ENCODE measurements around the gene NFIL3. TPM values are rescaled to one million over a fixed set of nuclear protein-coding genes. Genes with fewer than 3 reads are reported as not detected.

The NFIL3 gene
- total and polyA plus RNA-seq, 2 donors (not counting 1 experiment from before 2014, with no cell fraction given) = 2.7 to 14.3 TPM

DNA sequence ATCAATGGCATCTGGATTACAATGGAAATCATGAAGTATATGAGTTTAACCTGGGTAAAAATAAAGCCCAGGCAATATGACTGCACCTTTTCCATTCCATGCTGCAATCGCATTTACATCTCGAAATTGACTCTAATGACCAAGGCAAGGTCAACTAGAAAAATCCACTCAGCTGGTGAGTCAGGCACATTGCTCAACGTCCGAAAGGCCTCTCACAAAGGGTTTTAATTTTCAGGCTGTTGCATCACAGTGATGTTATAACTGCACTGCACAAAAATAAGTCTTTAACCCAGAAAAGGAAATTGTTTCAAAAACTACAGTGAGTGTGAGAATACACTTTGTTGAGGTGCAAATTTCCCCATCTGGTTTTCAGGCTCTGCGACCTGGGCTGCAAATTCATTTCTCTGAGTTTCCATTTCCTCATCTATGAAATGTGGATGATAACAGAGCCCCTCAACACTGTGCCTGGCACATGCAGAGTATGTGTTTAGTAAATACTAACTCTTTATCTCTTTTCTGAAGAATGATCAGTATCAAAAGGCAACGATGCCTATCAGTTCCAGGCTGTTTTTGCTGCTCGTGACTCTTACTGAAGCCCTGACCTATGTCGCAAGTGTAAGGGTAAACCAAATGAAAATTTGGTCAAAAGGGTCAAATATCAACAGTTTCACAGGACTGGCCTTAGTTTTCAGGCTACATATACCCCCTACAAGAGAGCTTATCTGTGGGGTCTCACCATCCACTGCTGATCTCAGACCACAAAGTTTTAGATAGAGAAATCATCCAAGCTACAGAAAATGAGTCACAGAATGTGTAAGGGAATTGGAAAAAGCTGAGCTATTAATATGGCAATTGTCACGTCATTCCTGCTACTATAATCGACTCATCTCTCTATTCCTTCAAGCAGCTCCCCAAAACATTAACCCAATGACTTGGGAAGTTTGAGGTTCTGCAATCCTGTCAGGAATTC, 4.1 kb downstream of the NFIL3 start:
- no peak overlapping the region for H3K27ac Mint-ChIP-seq
- no peak overlapping the region for H2AFZ ChIP-seq (ENCODE audit: insufficient read depth, low read depth, low read length, poor library complexity, severe bottlenecking)
- TF ChIP-seq CTCF (IDR thresholded peaks at IDR 0.05) = no peak
- no peak for TF ChIP-seq EZH2 (IDR thresholded peaks at IDR 0.05; ENCODE audit: borderline replicate concordance, insufficient read depth, low read depth, low read length, poor library complexity, severe bottlenecking)
- peaks cover 35 to 37% of the 10 kb centered on the region in 2 donors for H3K4me1 ChIP-seq (ENCODE audit: control insufficient read depth in 2 of 2, insufficient read depth in 2 of 2, low read length in 2 of 2)
- H4K20me1 ChIP-seq (ENCODE audit: control insufficient read depth, insufficient read depth, low read length, poor library complexity, severe bottlenecking) = peaks cover 25% of the 10 kb centered on the region
- no peaks in the 10 kb centered on the region for H3K9me3 Mint-ChIP-seq (ENCODE audit: insufficient read depth)
- no peak overlapping the region for H3K4me2 ChIP-seq (replicated peaks; ENCODE audit: low read depth, low read length, poor library complexity, severe bottlenecking)
- H3K4me3 Mint-ChIP-seq = no peak overlapping the region
- peaks cover 20% of the 10 kb centered on the region for H3K79me2 ChIP-seq (ENCODE audit: control insufficient read depth, insufficient read depth, low read length)
- no peak overlapping the region for H3K9ac ChIP-seq (ENCODE audit: low read length)
- H3K27ac ChIP-seq (ENCODE audit: low read length in 2 of 2) = no peak overlapping the region
- intact Hi-C loops (cut with micrococcal nuclease) = loop anchor here (2.0 to 5.0 kb wide), 5 partner anchors 212 to 307 kb away; no protein-coding TSS in a partner anchor
- ChIA-PET CTCF (interaction anchor here (0.7 kb wide), 1 partner anchor 505 kb away, joined by 3 read pairs; no protein-coding TSS in a partner anchor), POLR2A (no interaction called here)
- H3K27me3 ChIP-seq (replicated peaks in 1 of 4; ENCODE audit: control extremely low read depth in 1 of 4, control insufficient read depth in 3 of 4, insufficient read depth in 4 of 4, low read length in 3 of 4) = peaks cover 0 to 40% (median 31%) of the 10 kb centered on the region in 4 experiments
- ATAC-seq (ENCODE audit: low read depth) = no peak
- H3K4me1 Mint-ChIP-seq = peaks cover 33% of the 10 kb centered on the region
- H3K4me3 ChIP-seq (ENCODE audit: control extremely low read depth in 1 of 5, extremely low read depth in 1 of 5, insufficient read depth in 1 of 5, low read depth in 2 of 5, low read length in 4 of 5) = no peak overlapping the region
- no peaks in the 10 kb centered on the region for H3K9me3 ChIP-seq (ENCODE audit: control extremely low read depth in 1 of 3, control insufficient read depth in 2 of 3, insufficient read depth in 1 of 3, low read length in 2 of 3)
- WGBS (ENCODE audit: insufficient coverage) = 92% methylated on average over 7 of the region's 10 CpGs
- no peaks in the 10 kb centered on the region for H3K36me3 ChIP-seq (replicated peaks in 1 of 2; ENCODE audit: control extremely low read depth in 1 of 2, control insufficient read depth in 1 of 2, extremely low read depth in 1 of 2, insufficient read depth in 2 of 2, low read length in 1 of 2)
- DNase-seq = no peak
- peaks cover 48% of the 10 kb centered on the region for H3K27me3 Mint-ChIP-seq

- Mint-ChIP-seq H3K9me3 (ENCODE audit: insufficient read depth) (no peaks in the 10 kb centered on the region), H3K4me3 (no peak overlapping the region), H3K27me3 (peaks cover 47% of the 10 kb centered on the region), H3K4me1 (peaks cover 36% of the 10 kb centered on the region), H3K27ac (no peak overlapping the region)
- Histone ChIP-seq H4K20me1 (ENCODE audit: control insufficient read depth, insufficient read depth, low read length, poor library complexity, severe bottlenecking) (peaks cover 25% of the 10 kb centered on the region), H3K36me3 (replicated peaks in 1 of 2; ENCODE audit: control extremely low read depth in 1 of 2, control insufficient read depth in 1 of 2, extremely low read depth in 1 of 2, insufficient read depth in 2 of 2, low read length in 1 of 2) (no peaks in the 10 kb centered on the region), H3K4me3 (ENCODE audit: control extremely low read depth in 1 of 5, extremely low read depth in 1 of 5, insufficient read depth in 1 of 5, low read depth in 2 of 5, low read length in 4 of 5) (no peak overlapping the region), H3K27ac (ENCODE audit: low read length in 2 of 2) (no peak overlapping the region), H3K9ac (ENCODE audit: low read length) (no peak overlapping the region), H3K4me2 (replicated peaks; ENCODE audit: low read depth, low read length, poor library complexity, severe bottlenecking) (no peak overlapping the region), H3K27me3 (replicated peaks in 1 of 4; ENCODE audit: control extremely low read depth in 1 of 4, control insufficient read depth in 3 of 4, insufficient read depth in 4 of 4, low read length in 3 of 4) (peaks cover 0 to 37% (median 31%) of the 10 kb centered on the region in 4 experiments), H3K9me3 (ENCODE audit: control extremely low read depth in 1 of 3, control insufficient read depth in 2 of 3, insufficient read depth in 1 of 3, low read length in 2 of 3) (no peaks in the 10 kb centered on the region), H3K79me2 (ENCODE audit: control insufficient read depth, insufficient read depth, low read length) (peaks cover 20% of the 10 kb centered on the region), H2AFZ (ENCODE audit: insufficient read depth, low read depth, low read length, poor library complexity, severe bottlenecking) (no peak overlapping the region), H3K4me1 (ENCODE audit: control insufficient read depth in 2 of 2, insufficient read depth in 2 of 2, low read length in 2 of 2) (peaks cover 33 to 34% of the 10 kb centered on the region in 2 donors)
- no peak for DNase-seq
- intact Hi-C loops (cut with micrococcal nuclease) = no loop called here
- CTCF ChIA-PET = no interaction called here
- no peak for ATAC-seq (ENCODE audit: low read depth)
- TF ChIP-seq EZH2 (IDR thresholded peaks at IDR 0.05; ENCODE audit: borderline replicate concordance, insufficient read depth, low read depth, low read length, poor library complexity, severe bottlenecking) (no peak), CTCF (IDR thresholded peaks at IDR 0.05) (no peak)
- POLR2A ChIA-PET = no interaction called here
Observed at GRCh38 chr9:91418215-91418610, 5.4 kb downstream of the NFIL3 start.
